ENCODE results near the gene FBXO39. TPM values are rescaled to one million over a fixed set of nuclear protein-coding genes. Genes with fewer than 3 reads are reported as not detected.

FBXO39 gene
- polyA plus RNA-seq, 3 donors, result 0.12 TPM; not detected in 2

- no peak overlapping the region for H3K9ac ChIP-seq (ENCODE audit: insufficient read depth, low read length, poor library complexity, severe bottlenecking)
- Mint-ChIP-seq H3K4me3 (no peak overlapping the region), H3K27me3 (ENCODE audit: low read depth in 3 of 3) (peaks cover 0 to 8% (median 2%) of the 10 kb centered on the region in 3 donors), H3K36me3 (peaks cover 10 to 11% of the 10 kb centered on the region in 2 donors), H3K4me1 (peaks cover 65% of the 10 kb centered on the region), H3K27ac (peak overlapping the region in 5 of 7 donors; percentile 11 to 93 (median 52)), H3K9me3 (no peaks in the 10 kb centered on the region)
- intact Hi-C loops (cut with micrococcal nuclease), result no loop called here
- H3K4me1 ChIP-seq (ENCODE audit: control insufficient read depth in 1 of 2, insufficient read depth in 2 of 2, low read length in 2 of 2), result peaks cover 49 to 50% of the 10 kb centered on the region in 2 donors
- H3K27me3 ChIP-seq (ENCODE audit: control insufficient read depth in 2 of 2, insufficient read depth in 2 of 2, low read length in 2 of 2), result no peaks in the 10 kb centered on the region
- no peak overlapping the region for H3K27ac ChIP-seq (ENCODE audit: low read depth in 1 of 2, low read length in 2 of 2)
- peaks cover 7 to 10% of the 10 kb centered on the region in 2 donors for H3K36me3 ChIP-seq (replicated peaks in 1 of 2; ENCODE audit: control insufficient read depth in 1 of 2, insufficient read depth in 2 of 2, low read length in 2 of 2)
- no peak overlapping the region for H3K4me3 ChIP-seq (replicated peaks in 1 of 3; ENCODE audit: low read depth in 2 of 3, low read length in 3 of 3)
- peaks cover 10% of the 10 kb centered on the region for H4K20me1 ChIP-seq (ENCODE audit: insufficient read depth, low read length)
- no peaks in the 10 kb centered on the region for H3K9me3 ChIP-seq (replicated peaks in 1 of 2; ENCODE audit: control insufficient read depth in 1 of 2, insufficient read depth in 1 of 2, low read length in 2 of 2)
- no peak for TF ChIP-seq CTCF (IDR thresholded peaks at IDR 0.05)
- WGBS (ENCODE audit: insufficient coverage), result no CpG with 5 or more reads among the region's 6 CpGs
- peak overlapping the region; percentile 51 for H3K4me2 ChIP-seq (replicated peaks; ENCODE audit: extremely low read depth, low read length, poor library complexity, severe bottlenecking)
- peaks cover 25% of the 10 kb centered on the region for H3K79me2 ChIP-seq (ENCODE audit: insufficient read depth, low read length)
- no peak for DNase-seq
- H2AFZ ChIP-seq (ENCODE audit: insufficient read depth, low read depth, low read length, poor library complexity, severe bottlenecking), result peak overlapping the region; percentile 48
These were observed 22.5 kb upstream of the FBXO39 start for GRCh38 chr17:6753546-6753945.

- H3K27me3 Mint-ChIP-seq (ENCODE audit: low read depth in 3 of 3), result peaks cover 0 to 7% (median 2%) of the 10 kb centered on the region in 3 donors
- H3K4me2 ChIP-seq (replicated peaks; ENCODE audit: extremely low read depth, low read length, poor library complexity, severe bottlenecking), result peak overlapping the region; percentile 89
These were observed 20.7 kb upstream of the FBXO39 start for GRCh38 chr17:6755281-6755680.

More at GRCh38 chr17:6755281-6755680, 20.7 kb upstream of the FBXO39 start:
- Histone ChIP-seq H3K79me2 (ENCODE audit: insufficient read depth, low read length) (peaks cover 25% of the 10 kb centered on the region), H3K9me3 (replicated peaks in 1 of 2; ENCODE audit: control insufficient read depth in 1 of 2, insufficient read depth in 1 of 2, low read length in 2 of 2) (no peaks in the 10 kb centered on the region), H3K27ac (ENCODE audit: low read depth in 1 of 2, low read length in 2 of 2) (peak overlapping the region; percentile 85 to 93), H4K20me1 (ENCODE audit: insufficient read depth, low read length) (peaks cover 25% of the 10 kb centered on the region), H3K36me3 (replicated peaks in 1 of 2; ENCODE audit: control insufficient read depth in 1 of 2, insufficient read depth in 2 of 2, low read length in 2 of 2) (peaks cover 21 to 27% of the 10 kb centered on the region in 2 donors), H3K27me3 (ENCODE audit: control insufficient read depth in 2 of 2, insufficient read depth in 2 of 2, low read length in 2 of 2) (no peaks in the 10 kb centered on the region), H3K4me1 (ENCODE audit: control insufficient read depth in 1 of 2, insufficient read depth in 2 of 2, low read length in 2 of 2) (peaks cover 49 to 50% of the 10 kb centered on the region in 2 donors), H2AFZ (ENCODE audit: insufficient read depth, low read depth, low read length, poor library complexity, severe bottlenecking) (peak overlapping the region; percentile 93), H3K9ac (ENCODE audit: insufficient read depth, low read length, poor library complexity, severe bottlenecking) (peak overlapping the region; percentile 74), H3K4me3 (replicated peaks in 1 of 3; ENCODE audit: low read depth in 2 of 3, low read length in 3 of 3) (peak overlapping the region; percentile 83 to 98 (median 97))
- Mint-ChIP-seq H3K4me1 (peaks cover 65% of the 10 kb centered on the region), H3K36me3 (peaks cover 26 to 28% of the 10 kb centered on the region in 2 donors), H3K9me3 (no peaks in the 10 kb centered on the region), H3K4me3 (peak overlapping the region; percentile 100), H3K27ac (peak overlapping the region; percentile 93 to 98 (median 95))
- intact Hi-C loops (cut with micrococcal nuclease), result no loop called here
- WGBS (ENCODE audit: insufficient coverage), result 67% methylated on average over 4 of the region's 5 CpGs
- TF ChIP-seq CTCF (IDR thresholded peaks at IDR 0.05), result no peak
- peak in 2 of 3 donors; percentile 18 to 22 for DNase-seq
